Measurements from ENCODE around the gene BCL7C. TPM values are rescaled to one million over a fixed set of nuclear protein-coding genes. Genes with fewer than 3 reads are reported as not detected.
A peak's percentile ranks its signal among the peaks of the same experiment; 100 is the strongest.
"Not testable (repeated sequence)": the region's sequence is repeated elsewhere in the genome, so short reads cannot be mapped to it uniquely, and the experiment has no call there.

Gene BCL7C
- total RNA-seq, 1 donor from 2014 or later, result 46.3 TPM

DNA sequence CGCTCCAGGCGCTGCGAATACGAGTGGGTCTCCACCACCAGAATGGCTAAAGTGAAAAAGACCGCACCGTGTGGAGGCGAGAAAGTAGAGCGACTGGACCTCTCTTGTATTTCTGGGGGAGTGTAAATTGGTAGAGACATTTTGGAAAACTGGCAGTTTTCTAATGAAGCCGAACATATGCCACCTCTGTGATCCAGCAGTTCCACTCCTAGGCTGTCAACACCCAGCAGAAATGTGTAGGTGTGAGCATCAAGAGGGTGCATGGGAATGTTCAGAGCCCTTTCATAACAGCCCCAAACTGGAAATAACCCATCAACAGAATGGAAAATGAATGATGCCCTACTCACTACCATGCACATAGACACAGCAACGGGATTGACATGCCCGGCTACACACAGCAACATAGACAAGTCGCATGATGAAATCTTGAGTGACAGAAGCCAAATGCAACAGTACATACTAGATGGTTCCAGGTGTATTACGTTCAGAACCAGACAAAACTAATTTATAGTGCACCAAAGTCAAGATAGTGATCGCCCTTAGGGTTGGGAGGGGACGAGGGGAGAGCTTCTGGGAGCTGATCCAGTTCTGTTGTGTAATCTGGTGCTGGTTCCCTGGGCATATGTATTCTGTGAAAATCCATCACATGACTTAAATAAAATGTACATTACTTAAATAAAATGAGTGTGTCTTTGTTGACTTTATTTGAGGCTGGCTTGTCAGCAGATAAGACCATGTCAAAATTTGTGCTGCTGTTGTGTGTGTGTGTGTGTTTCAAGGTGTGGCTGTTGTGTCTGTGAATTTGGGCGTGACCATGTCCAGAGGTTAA lies 877 bp upstream of the BCL7C start:
- no peak for DNase-seq (ENCODE audit: low read depth)
- Histone ChIP-seq H3K4me3 (ENCODE audit: low read depth, low read length) (peak overlapping the region; percentile 58), H3K27me3 (ENCODE audit: control insufficient read depth, insufficient read depth, low read length) (no peaks in the 10 kb centered on the region), H3K36me3 (ENCODE audit: control insufficient read depth, insufficient read depth, low read length) (no peaks in the 10 kb centered on the region)
- TF ChIP-seq, protein P1, sequence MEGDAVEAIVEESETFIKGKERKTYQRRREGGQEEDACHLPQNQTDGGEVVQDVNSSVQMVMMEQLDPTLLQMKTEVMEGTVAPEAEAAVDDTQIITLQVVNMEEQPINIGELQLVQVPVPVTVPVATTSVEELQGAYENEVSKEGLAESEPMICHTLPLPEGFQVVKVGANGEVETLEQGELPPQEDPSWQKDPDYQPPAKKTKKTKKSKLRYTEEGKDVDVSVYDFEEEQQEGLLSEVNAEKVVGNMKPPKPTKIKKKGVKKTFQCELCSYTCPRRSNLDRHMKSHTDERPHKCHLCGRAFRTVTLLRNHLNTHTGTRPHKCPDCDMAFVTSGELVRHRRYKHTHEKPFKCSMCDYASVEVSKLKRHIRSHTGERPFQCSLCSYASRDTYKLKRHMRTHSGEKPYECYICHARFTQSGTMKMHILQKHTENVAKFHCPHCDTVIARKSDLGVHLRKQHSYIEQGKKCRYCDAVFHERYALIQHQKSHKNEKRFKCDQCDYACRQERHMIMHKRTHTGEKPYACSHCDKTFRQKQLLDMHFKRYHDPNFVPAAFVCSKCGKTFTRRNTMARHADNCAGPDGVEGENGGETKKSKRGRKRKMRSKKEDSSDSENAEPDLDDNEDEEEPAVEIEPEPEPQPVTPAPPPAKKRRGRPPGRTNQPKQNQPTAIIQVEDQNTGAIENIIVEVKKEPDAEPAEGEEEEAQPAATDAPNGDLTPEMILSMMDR (IDR thresholded peaks at IDR 0.05; ENCODE audit: insufficient read depth, low read length, poor library complexity, severe bottlenecking), result no peak

DNA sequence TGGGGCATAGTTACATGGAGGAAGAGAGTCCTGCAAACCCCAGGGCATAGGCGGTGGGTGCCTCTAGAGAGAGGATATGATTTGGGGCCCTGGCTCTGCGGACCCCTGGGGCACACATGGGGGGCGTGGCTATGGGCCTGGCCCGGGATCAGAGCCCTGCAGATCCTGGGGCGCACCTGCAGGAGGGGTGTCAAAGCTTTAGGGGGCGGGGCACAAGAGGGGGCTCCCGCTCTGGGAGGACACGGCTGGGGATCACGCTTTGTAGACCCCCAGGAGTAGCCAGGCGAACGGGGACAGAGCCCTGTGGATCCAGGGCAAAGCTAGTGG lies 497 bp downstream of the BCL7C start:
- Histone ChIP-seq H3K36me3 (ENCODE audit: control insufficient read depth, insufficient read depth, low read length) (peaks cover 2% of the 10 kb centered on the region), H3K4me3 (ENCODE audit: low read depth, low read length) (peak overlapping the region; percentile 58), H3K27me3 (ENCODE audit: control insufficient read depth, insufficient read depth, low read length) (no peaks in the 10 kb centered on the region)
- no peak for DNase-seq (ENCODE audit: low read depth)
- TF ChIP-seq, protein P1 (IDR thresholded peaks at IDR 0.05; ENCODE audit: insufficient read depth, low read length, poor library complexity, severe bottlenecking), result no peak

DNA sequence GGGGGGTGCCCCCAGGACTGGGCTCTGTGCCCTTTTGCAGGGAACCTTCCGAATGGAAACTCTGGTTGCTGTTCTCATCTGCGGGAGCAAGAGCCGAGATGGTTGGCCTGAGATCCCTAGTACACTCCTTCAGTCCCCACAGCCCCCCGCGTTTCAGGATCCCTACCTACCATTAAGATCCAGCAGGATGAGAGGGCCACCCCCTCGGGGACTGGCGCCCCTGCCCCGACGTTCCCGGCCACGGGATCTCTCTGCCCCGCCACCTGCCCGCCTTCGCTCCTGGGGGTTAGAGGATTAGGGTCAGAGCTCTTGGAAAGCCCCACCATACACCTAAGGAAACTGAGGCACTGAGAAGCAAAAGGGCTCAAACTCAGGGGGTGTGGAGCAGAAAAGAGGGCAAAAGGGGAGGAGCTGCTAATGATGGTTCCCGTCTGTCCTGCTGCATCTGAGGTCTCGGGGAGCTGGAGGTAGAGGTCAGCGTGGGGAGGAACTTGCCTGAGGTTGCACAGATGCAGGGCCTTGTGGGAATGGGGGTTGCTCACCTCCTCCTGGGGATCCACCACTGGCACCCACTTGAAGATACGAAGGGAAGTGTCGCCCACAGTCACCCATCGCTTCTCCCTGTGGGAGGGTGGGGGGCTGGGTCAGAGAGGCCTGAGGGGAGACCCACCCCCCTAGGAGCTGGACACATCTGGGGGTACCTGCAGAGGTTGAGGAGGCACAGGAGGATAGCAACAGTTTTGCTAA lies 1.0 kb downstream of the BCL7C start:
- Histone ChIP-seq H3K4me3 (ENCODE audit: low read depth, low read length) (peak overlapping the region; percentile 58), H3K27me3 (ENCODE audit: control insufficient read depth, insufficient read depth, low read length) (no peaks in the 10 kb centered on the region), H3K36me3 (ENCODE audit: control insufficient read depth, insufficient read depth, low read length) (peaks cover 2% of the 10 kb centered on the region)
- DNase-seq (ENCODE audit: low read depth), result no peak
- TF ChIP-seq, protein P1 (IDR thresholded peaks at IDR 0.05; ENCODE audit: insufficient read depth, low read length, poor library complexity, severe bottlenecking), result no peak

- not testable (repeated sequence) for DNase-seq (ENCODE audit: low read depth); H3K27me3 ChIP-seq (ENCODE audit: control insufficient read depth, insufficient read depth, low read length); H3K36me3 ChIP-seq (ENCODE audit: control insufficient read depth, insufficient read depth, low read length); H3K4me3 ChIP-seq (ENCODE audit: low read depth, low read length)
These were observed 2.6 kb downstream of the BCL7C start for GRCh38 chr16:30891043-30891823.

DNA sequence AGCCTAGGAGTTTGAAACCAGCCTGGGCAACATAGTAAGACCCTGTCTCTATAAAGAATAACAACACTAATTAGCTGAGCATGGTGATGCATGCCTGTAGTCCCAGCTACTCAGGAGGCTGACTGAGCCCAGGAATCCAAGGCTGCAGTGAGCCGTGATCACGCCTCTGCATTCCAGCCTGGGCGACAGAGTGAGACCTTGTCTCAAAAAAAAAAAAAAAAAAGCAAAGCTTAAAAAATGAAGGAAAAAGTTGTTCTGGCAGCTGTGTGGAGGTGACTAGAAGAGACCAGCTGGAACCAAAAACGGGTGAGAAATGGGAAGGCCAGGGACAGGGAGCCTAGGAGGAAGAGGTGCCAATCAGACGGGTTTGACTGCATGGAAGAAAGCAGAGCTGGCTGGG lies 4.2 kb downstream of the BCL7C start:
- TF ChIP-seq, protein P1 (IDR thresholded peaks at IDR 0.05; ENCODE audit: insufficient read depth, low read length, poor library complexity, severe bottlenecking), result no peak
- Histone ChIP-seq H3K4me3 (ENCODE audit: low read depth, low read length) (no peak overlapping the region), H3K36me3 (ENCODE audit: control insufficient read depth, insufficient read depth, low read length) (peaks cover 2% of the 10 kb centered on the region), H3K27me3 (ENCODE audit: control insufficient read depth, insufficient read depth, low read length) (no peaks in the 10 kb centered on the region)
- no peak for DNase-seq (ENCODE audit: low read depth)

All from kidney epithelial cell (primary cell).